ENCODE data around the gene ACTL6B.

Gene ACTL6B

GRCh38 chr7:100683659-100684533 lies 27.6 kb upstream of the ACTL6B start:
- DNase-seq: no peak

DNA sequence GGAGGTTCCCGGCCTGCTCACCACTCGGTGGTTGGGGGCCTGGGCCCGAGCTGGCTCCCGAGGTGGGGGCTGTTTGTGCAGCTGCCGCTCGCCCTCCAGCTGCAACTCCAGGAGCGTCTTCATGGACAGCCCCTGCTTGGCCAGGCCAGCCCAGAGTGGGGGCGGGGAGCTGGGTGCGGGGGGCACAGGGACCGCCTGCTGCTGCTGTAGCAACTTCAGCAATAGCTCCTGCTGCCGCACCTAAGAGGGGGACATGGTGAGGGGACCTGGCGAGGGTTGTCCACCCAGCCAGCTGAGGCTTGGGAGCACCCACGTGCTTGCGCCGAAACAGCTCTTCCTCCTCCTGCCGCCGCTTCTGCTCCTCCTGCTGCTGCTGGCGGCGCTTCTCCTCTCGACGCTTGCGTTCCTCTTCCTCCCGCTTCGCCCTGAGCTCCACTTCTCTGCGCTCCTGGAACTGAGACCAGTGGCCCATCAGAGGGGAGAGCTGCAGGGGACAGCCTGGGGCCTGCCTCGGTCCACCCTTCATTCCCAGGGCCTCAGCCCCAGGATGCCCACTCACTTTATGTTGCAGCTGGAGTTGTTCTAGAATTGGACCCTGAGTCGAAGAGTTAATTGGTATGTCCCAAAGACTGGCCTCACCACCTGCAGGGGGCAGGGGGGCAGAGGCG lies 26.9 kb upstream of the ACTL6B start:
- DNase-seq: no peak

DNA sequence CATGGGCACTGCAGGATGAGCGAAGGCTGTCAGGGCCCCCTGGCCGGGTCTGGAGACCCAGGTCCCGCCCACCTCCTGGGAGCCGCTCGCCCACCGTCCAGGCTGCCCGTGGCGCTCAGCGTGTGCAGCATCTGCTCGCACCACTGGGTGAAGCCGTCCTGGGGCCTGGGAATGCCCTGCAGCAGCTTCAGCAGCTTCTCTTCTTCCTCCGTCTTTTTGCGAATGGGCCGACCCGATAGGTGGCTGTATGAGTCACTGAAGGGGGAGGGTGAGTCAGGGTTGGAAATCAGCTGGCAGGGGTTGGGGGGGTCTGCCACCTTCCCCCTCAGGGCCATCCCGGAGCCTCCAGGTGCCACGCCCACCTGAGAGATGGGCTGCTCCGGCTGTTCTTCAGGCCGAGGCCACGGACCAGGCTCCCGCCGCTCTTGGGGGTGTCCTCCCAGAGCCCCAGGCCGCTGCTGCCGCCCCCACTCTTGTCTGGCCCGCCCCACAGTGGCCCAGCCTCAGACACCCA lies 26.0 kb upstream of the ACTL6B start:
- no peak for DNase-seq

GRCh38 chr7:100681491-100682227 lies 25.4 kb upstream of the ACTL6B start:
- no peak for DNase-seq

DNA sequence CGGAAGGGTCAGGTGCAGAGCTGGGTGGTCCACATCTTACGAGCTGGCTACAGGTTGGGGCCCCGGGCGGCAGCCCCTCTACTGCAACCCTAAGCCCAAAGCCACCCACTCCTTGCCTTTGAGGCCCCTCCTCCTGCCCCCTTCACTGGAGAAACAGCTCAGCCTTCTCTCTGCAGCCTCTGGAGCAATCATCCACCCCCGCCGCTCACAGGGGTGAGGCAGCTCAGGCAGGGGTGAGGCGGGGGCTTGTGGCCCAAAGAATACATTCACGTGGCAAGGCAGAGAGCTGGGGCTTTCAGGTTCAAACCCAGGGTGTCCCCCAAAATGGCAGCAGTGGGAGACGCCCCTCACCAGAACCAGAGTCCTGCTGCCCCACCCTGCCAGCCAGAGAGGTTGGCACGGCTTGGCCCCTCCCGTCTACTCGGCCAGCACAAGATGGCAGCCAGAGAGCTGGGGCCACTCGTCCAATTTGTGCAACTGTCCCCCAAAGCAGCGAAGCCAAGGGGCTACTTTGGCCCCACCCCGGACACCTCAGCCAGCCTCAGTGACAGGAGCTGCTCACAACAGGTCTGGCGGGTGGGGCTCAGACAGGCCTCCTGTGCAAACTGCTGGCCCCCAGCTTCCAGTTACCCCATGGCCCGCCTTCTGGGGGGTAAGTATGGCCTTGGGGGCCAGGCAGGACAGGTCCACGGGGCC lies 24.5 kb upstream of the ACTL6B start:
- no peak for DNase-seq

- no peak for DNase-seq
These were observed 23.8 kb upstream of the ACTL6B start for GRCh38 chr7:100679927-100680575.

DNA sequence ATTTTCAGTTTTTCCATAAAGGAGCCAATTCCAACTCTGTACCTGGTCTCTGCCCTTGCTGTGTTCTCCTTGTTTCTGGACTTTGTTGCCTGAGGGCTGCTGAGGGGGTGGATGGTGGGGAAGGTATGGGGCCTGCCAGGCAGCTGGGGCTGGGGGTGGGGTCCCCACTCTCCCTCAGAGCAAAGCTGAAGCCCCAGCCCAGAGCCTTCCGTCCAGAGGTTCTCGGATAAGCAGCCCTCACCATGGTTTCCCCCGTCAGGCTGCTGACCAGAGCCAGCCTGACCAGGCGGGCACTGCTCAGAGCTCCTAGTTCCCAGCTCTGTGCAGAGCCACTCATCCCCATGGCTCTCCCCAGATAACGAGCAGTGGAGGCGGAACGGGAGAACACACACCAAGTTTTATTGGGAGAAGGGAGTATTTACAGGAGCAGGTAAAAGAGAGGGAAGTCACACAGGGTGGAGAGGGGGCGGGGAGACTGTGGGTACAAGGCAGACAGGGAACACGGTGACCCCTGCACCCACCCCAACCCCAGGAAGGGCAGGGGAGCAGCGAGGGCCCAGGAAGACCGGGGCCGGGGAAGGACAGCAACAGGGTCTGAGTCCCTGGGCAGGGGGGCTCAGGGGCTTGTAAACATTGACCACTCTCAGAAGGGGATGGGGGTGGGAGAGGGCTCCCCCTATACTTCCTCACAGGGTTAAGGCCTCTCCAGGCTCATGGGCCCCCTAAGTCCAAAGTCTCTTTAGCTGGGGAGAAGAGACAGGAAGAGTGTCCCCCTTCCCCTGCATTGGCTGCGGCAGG lies 23.1 kb upstream of the ACTL6B start:
- no peak for DNase-seq

GRCh38 chr7:100678291-100678984 lies 22.2 kb upstream of the ACTL6B start:
- no peak for DNase-seq

DNA sequence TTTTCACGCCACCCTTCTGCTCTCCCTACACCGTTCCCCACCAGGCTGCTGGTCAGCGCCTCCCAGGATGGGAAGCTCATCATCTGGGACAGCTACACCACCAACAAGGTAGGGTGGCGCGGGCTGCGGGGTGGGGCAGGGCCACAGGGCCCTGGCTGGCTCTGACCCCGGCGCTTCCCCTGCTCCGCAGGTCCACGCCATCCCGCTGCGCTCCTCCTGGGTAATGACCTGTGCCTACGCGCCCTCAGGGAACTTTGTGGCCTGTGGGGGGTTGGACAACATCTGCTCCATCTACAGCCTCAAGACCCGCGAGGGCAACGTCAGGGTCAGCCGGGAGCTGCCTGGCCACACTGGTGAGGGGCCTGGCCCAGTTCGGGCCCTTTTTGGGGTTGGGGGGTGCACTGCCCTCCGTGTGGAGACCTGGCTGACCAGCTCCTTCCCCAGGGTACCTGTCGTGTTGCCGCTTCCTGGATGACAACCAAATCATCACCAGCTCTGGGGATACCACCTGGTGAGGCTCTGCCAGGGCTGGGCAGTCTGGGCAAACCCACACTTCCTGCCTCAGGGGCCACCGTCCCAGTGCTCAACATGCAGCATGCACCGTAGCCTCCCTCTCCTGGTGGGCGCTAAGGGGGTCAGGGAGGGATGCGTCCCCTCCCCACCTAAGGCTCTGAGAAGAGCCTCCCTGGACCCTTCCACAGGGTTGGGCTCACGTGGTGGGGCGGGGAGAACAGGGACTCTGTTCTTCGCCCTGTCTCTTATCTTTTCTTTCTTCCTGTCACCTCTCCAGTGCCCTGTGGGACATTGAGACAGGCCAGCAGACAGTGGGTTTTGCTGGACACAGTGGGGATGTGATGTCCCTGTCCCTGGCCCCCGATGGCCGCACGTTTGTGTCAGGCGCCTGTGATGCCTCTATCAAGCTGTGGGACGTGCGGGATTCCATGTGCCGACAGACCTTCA lies 21.3 kb upstream of the ACTL6B start:
- no peak for DNase-seq

DNA sequence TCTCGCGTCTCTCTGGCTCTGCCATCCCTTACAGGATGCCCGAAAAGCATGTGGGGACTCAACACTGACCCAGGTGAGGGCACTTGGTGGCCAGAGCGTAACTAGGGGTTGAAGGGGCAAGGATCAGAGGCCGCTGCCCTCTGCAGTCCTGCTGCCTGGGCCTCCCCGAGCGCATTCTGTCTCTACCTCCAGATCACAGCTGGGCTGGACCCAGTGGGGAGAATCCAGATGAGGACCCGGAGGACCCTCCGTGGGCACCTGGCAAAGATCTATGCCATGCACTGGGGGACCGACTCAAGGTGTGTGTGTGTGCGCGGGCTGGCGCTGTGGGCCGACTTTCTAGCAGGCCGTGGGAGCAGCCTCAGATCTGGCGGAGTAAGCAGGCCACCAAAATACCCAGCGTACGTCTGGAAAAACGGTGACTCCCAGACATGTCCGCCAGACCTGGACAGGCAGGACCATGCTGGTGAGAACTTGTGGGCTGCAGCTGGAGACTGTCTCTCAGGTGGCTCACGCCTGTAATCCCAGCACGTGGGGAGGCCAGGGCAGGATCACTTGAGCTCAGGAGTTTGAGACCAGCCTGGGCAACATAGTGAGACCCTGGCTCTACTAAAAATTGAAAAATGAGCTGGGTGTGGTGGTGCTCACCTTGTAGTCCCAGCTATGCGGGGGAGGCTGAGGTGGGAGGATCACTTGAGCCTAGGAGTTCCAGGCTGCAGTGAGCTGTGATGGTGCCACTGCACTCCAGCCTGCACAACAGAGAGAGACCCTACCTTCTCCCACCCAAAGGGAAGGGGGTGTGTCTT lies 20.5 kb upstream of the ACTL6B start:
- no peak for DNase-seq

- no peak for DNase-seq
These were observed 19.5 kb upstream of the ACTL6B start for GRCh38 chr7:100675581-100676350.

DNA sequence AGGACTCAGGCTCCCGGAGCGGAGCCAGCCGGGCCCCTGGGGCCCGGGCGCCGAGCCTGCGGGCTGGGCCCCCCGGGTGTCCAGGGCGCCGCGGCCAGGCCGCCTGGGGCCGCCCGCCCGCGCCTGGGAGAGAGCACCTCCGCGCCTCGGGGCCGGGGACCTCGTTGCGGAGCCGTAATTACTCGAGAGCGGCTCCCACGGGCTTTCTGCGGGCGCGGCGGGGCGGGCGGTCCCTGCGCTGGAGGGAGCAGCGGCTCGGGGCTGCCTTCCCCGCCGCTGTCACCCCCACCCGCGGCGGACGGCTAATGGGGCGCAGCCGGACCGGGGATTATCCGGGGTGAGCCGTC lies 18.8 kb upstream of the ACTL6B start:
- no peak for DNase-seq

GRCh38 chr7:100674411-100675104 lies 18.3 kb upstream of the ACTL6B start:
- DNase-seq: no peak

- no peak for DNase-seq
These were observed 17.7 kb upstream of the ACTL6B start for GRCh38 chr7:100673942-100674410.

GRCh38 chr7:100673302-100673941 lies 17.2 kb upstream of the ACTL6B start, which contains the start of gene GNB2:
Gene GNB2, plus strand, starts transcription at chr7:100673740. Its CDS starts 2,526 bp downstream, at chr7:100676266.
- peak; percentile 95 for DNase-seq

All from NCI-H1694 treated with DMSO at 0.1 percent for 48 hours (cell line).